Activated T-cell treated with anti-CD3 and anti-CD28 coated beads for 48 hours (primary cell): ENCODE measurements around the gene COX10.
"Not testable (repeated sequence)": the region's sequence is repeated elsewhere in the genome, so short reads cannot be mapped to it uniquely, and the experiment has no call there.

Source experiments
- DNase-seq: peaks from one replicate; pipeline ENCODE4 v3.0.0-alpha.2; 2020; ENCODE audit warnings: low read depth

Gene COX10

GRCh38 chr17:14179951-14180350 is 110.6 kb downstream of the COX10 start:
- not testable (repeated sequence) for DNase-seq

GRCh38 chr17:14182084-14182483 is 112.8 kb downstream of the COX10 start:
- not testable (repeated sequence) for DNase-seq

- DNase-seq = not testable (repeated sequence)
Measured at GRCh38 chr17:14184536-14184935, 115.2 kb downstream of the COX10 start.

GRCh38 chr17:14186443-14186842 is 117.1 kb downstream of the COX10 start:
- not testable (repeated sequence) for DNase-seq

GRCh38 chr17:14190774-14191173 is 121.5 kb downstream of the COX10 start:
- not testable (repeated sequence) for DNase-seq

GRCh38 chr17:14191469-14191868 is 122.2 kb downstream of the COX10 start:
- not testable (repeated sequence) for DNase-seq

GRCh38 chr17:14192039-14192438 is 122.7 kb downstream of the COX10 start:
- DNase-seq = not testable (repeated sequence)

GRCh38 chr17:14192636-14193344 is 123.5 kb downstream of the COX10 start:
- DNase-seq = not testable (repeated sequence)

- no peak for DNase-seq
Measured at GRCh38 chr17:14196377-14196997, 127.2 kb downstream of the COX10 start.

GRCh38 chr17:14197057-14197456 is 127.8 kb downstream of the COX10 start:
- DNase-seq = no peak

- DNase-seq = peak; percentile 63
Measured at GRCh38 chr17:14197586-14197985, 128.3 kb downstream of the COX10 start.

- DNase-seq = no peak
Measured at GRCh38 chr17:14198013-14198412, 128.7 kb downstream of the COX10 start.

GRCh38 chr17:14198575-14198974 is 129.3 kb downstream of the COX10 start:
- DNase-seq = no peak

- DNase-seq = no peak
Measured at GRCh38 chr17:14199601-14200000, 130.3 kb downstream of the COX10 start.

- DNase-seq = no peak
Measured at GRCh38 chr17:14200354-14200753, 131.1 kb downstream of the COX10 start.

GRCh38 chr17:14201021-14201987 is 132.0 kb downstream of the COX10 start:
- peak; percentile 36 for DNase-seq

- DNase-seq = no peak
Measured at GRCh38 chr17:14201988-14202380, 132.7 kb downstream of the COX10 start.

GRCh38 chr17:14202388-14203166 is 133.3 kb downstream of the COX10 start:
- DNase-seq = no peak

- no peak for DNase-seq
Measured at GRCh38 chr17:14203388-14203787, 134.1 kb downstream of the COX10 start.

GRCh38 chr17:14204084-14204483 is 134.8 kb downstream of the COX10 start:
- DNase-seq = no peak

GRCh38 chr17:14204546-14204945 is 135.2 kb downstream of the COX10 start:
- DNase-seq = no peak

GRCh38 chr17:14205380-14205779 is 136.1 kb downstream of the COX10 start:
- no peak for DNase-seq
